Activated CD8-positive, alpha-beta memory T cell treated with anti-CD3 and anti-CD28 coated beads, Interleukin-2, amount 50 U/mL, for 24 hours (primary cell): Measurements from ENCODE around the gene WDR31.
"Not testable (repeated sequence)": the region's sequence is repeated elsewhere in the genome, so short reads cannot be mapped to it uniquely, and the experiment has no call there.

Source experiments
- DNase-seq: peaks from one replicate; pipeline ENCODE4 v3.0.0-alpha.2; 2020; ENCODE audit errors: extremely low read depth

Gene WDR31

GRCh38 chr9:113340011-113340699 lies at the start of gene WDR31:
Gene WDR31 (minus strand): TSS chr9:113340275. CDS start chr9:113332022, 8,253 bp downstream.
- DNase-seq: peak; percentile 51

GRCh38 chr9:113389451-113389850 lies 49.4 kb upstream of the WDR31 start:
- DNase-seq: no peak

- no peak for DNase-seq
These were observed 48.8 kb upstream of the WDR31 start for GRCh38 chr9:113388833-113389232.

- no peak for DNase-seq
These were observed 47.6 kb upstream of the WDR31 start for GRCh38 chr9:113387560-113388230.

- no peak for DNase-seq
These were observed 46.7 kb upstream of the WDR31 start for GRCh38 chr9:113386571-113387393.

GRCh38 chr9:113381909-113382411 lies 41.9 kb upstream of the WDR31 start:
- no peak for DNase-seq

- DNase-seq: not testable (repeated sequence)
These were observed 41.4 kb upstream of the WDR31 start for GRCh38 chr9:113381441-113381840.

GRCh38 chr9:113380869-113381378 lies 40.8 kb upstream of the WDR31 start:
- no peak for DNase-seq

- not testable (repeated sequence) for DNase-seq
These were observed 39.7 kb upstream of the WDR31 start for GRCh38 chr9:113379829-113380210.

GRCh38 chr9:113379094-113379828 lies 39.2 kb upstream of the WDR31 start:
- DNase-seq: not testable (repeated sequence)

GRCh38 chr9:113376634-113377567 lies 36.8 kb upstream of the WDR31 start, which contains the start of gene HDHD3:
Gene HDHD3 (minus strand): TSS chr9:113376986. CDS start chr9:113374354, 2,632 bp downstream.
- peak; percentile 51 for DNase-seq

GRCh38 chr9:113375057-113376023 lies 35.3 kb upstream of the WDR31 start:
- DNase-seq: no peak

GRCh38 chr9:113373676-113374392 lies 33.8 kb upstream of the WDR31 start:
- DNase-seq: no peak

GRCh38 chr9:113373256-113373655 lies 33.2 kb upstream of the WDR31 start:
- DNase-seq: no peak

- DNase-seq: no peak
These were observed 32.0 kb upstream of the WDR31 start for GRCh38 chr9:113372059-113372458.

- no peak for DNase-seq
These were observed 30.8 kb upstream of the WDR31 start for GRCh38 chr9:113370806-113371325.

- DNase-seq: no peak
These were observed 29.7 kb upstream of the WDR31 start for GRCh38 chr9:113369855-113370140.
